Activated naive CD8-positive, alpha-beta T cell treated with anti-CD3 and anti-CD28 coated beads, Interleukin-2, amount 50 U/mL, for 16 hours (primary cell): ENCODE measurements around the gene M6PR.
"Not testable (repeated sequence)": the region's sequence is repeated elsewhere in the genome, so short reads cannot be mapped to it uniquely, and the experiment has no call there.

Experiments
- DNase-seq: peaks from one replicate; pipeline ENCODE4 v3.0.0-alpha.2; 2020; ENCODE audit warnings: low read depth, low spot score

The M6PR gene

GRCh38 chr12:8912914-8913313 is 36.5 kb downstream of the M6PR start:
- no peak for DNase-seq

- no peak for DNase-seq
Observed at GRCh38 chr12:8911606-8912268, 37.7 kb downstream of the M6PR start.

- no peak for DNase-seq
Observed at GRCh38 chr12:8909752-8910151, 39.7 kb downstream of the M6PR start.

GRCh38 chr12:8907513-8907912 is 41.9 kb downstream of the M6PR start:
- no peak for DNase-seq

DNA sequence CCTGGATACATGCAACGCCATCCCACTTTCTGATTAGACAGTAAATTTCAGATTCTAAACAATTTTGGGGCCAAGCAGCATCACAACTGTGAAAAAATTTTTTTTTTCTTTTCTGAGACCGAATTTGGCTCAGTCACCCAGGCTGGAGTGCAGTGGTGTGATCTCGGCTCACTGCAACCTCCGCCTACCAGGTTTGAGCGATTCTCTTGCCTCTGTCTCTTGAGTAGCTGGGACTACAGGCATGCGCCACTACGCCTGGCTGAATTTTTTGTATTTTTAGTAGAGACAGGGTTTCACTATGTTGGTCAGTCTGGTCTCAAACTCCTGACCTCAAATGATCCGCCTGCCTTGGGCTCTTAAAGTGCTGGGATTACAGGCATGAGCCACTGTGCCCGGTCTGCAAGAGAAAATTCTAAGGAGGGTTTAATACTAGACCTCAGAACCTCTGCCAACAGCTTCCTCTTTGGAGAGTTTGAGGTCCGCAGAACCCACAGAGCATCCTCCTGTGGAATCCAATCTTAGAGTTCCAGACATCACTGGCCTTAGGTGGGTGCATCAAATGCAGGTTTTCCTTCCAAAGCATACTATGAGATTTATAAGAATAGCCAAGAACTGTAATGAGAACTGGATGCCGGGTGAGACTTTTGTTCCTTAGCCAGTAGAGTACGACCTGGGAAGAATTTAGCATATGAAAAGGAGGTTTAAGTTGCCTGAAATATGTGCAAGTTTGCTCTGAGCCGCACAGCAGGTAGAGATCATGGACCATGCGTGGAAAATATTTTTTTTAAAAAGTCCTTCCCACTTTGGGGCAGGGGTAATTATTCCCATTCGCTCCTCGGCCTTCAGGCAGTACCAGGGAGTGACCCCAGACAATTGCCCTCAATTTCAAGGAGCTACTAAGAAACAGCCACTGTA is 42.9 kb downstream of the M6PR start:
- no peak for DNase-seq

GRCh38 chr12:8905546-8905945 is 43.9 kb downstream of the M6PR start:
- DNase-seq: no peak

GRCh38 chr12:8904665-8905064 is 44.8 kb downstream of the M6PR start:
- no peak for DNase-seq

GRCh38 chr12:8903646-8904045 is 45.8 kb downstream of the M6PR start:
- no peak for DNase-seq

DNA sequence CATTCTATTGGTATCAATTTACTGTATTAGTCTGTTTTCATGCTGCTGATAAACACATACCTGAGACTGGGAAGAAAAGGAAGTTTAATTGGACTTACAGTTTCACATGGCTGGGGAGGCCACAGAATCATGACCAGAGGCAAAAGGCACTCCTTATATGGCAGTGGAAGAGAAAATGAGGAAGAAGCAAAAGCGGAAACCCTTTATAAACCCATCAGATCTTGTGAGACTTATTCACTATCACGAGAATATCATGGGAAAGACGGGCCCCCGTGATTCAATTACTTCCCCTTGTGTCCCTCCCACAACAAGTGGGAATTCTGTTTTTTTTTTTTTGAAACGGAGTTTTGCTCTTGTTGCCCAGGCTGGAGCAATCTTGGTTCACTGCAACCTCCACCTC is 46.7 kb downstream of the M6PR start:
- DNase-seq: not testable (repeated sequence)

DNA sequence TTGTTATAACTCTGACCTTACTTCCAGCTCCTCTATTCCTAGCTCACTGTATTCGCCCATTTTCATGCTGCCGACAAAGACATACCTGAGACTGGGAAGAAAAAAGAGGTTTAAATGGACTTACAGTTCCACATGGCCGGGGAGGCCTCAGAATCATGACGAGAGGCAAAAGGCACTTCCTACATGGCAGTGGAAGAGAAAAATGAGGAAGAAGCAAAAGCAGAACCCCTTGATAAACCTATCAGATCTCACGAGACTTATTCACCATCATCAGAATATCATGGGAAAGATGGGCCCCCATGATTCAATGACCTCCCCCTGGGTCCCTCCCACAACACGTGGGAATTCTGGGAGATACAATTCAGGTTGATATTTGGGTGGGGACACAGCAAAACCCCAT is 49.6 kb downstream of the M6PR start:
- DNase-seq: no peak

GRCh38 chr12:8897081-8897480 is 52.4 kb downstream of the M6PR start:
- no peak for DNase-seq

DNA sequence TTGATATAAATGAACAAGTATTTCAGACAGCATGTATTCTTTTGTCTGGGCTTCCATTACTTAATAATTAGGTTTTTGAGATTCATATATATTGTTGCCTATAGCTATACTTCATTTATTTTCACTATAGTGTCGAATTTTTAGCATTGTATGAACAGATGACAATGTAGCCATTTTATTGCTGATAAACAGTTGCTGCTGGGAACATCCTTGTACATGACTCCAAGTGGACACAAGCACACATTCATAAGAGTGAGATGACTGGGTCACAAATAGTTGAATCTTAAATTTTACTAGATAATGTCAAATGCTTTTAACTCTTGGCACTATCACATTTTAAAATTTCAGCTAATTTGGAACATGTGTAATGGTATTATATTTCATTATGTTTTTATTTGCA is 54.5 kb downstream of the M6PR start:
- DNase-seq: no peak

DNA sequence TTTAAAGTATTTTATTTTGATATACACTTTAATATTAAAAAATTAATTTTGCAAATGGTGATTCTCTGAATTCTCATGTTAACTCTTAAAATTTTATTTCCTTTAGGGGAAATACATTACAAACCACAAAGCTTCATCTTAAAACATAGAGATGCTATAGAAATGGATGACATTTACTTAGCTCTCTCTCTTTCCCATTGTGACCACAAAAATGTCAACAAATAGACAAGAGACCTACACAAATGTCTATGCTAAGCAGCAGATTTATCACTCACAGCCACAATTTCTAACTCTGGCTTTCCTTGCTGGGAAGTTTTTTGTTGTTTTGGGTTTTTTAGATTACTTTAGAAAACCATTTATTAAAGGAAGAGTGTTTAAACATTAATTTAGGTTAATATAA is 55.1 kb downstream of the M6PR start:
- DNase-seq: no peak

DNA sequence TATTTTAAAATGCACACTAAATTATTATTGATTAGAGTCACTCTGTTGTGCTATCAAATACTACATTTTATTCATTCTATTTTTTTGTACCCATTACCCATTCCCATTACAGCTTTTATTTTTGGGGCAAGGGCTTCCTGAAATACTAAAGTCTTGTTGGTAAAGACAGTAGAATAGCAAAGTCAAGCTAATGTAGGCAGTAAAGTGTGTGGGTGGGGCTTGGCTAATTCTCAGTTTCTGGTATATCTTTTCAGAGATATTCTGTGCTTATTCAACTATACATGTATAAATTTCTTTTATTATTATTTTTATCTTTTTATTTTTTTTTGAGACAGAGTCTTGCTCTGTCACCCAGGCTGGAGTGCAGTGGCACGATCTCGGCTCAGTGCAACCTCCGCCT is 57.5 kb downstream of the M6PR start:
- no peak for DNase-seq
